ENCODE measurements around the gene VAMP4. TPM values are rescaled to one million over a fixed set of nuclear protein-coding genes. Genes with fewer than 3 reads are reported as not detected.

Gene VAMP4
- total RNA-seq, 1 experiment from 2014 or later = 6.3 TPM

GRCh38 chr1:171743081-171743870 lies 1.4 kb upstream of the VAMP4 start:
- H3K4me3 ChIP-seq (replicated peaks in 1 of 2; ENCODE audit: low read depth in 1 of 2, low read length in 2 of 2) = peak overlapping the region; percentile 87 to 91
- peak overlapping the region; percentile 92 for H3K4me2 ChIP-seq (ENCODE audit: low read length)
- no peaks in the 10 kb centered on the region for H4K20me1 ChIP-seq (ENCODE audit: insufficient read depth)
- no peaks in the 10 kb centered on the region for H3K9me2 ChIP-seq (ENCODE audit: insufficient read depth)
- TF ChIP-seq YY1 (IDR thresholded peaks at IDR 0.05; ENCODE audit: extremely low read depth, insufficient replicate concordance, low read depth, low read length) (no peak), MAX (IDR thresholded peaks at IDR 0.05) (no peak), SIN3A (IDR thresholded peaks at IDR 0.05; ENCODE audit: low read depth) (no peak), EZH2 (IDR thresholded peaks at IDR 0.05) (no peak), POLR2A (IDR thresholded peaks at IDR 0.05; ENCODE audit: borderline replicate concordance, extremely low read depth, insufficient read depth, insufficient read length) (no peak), POLR2AphosphoS5 (IDR thresholded peaks at IDR 0.05; ENCODE audit: low read depth, low read length) (no peak), ELF1 (IDR thresholded peaks at IDR 0.05; ENCODE audit: borderline replicate concordance, low read depth) (no peak), ZFX (IDR thresholded peaks at IDR 0.05) (no peak), EZH2phosphoT487 (IDR thresholded peaks at IDR 0.05; ENCODE audit: borderline replicate concordance) (no peak), FOSL1 (IDR thresholded peaks at IDR 0.05; ENCODE audit: low read depth) (no peak), EGR1 (IDR thresholded peaks at IDR 0.05; ENCODE audit: low read depth) (no peak), CBX3 (IDR thresholded peaks at IDR 0.05; ENCODE audit: low read depth) (no peak), CEBPB (IDR thresholded peaks at IDR 0.05; ENCODE audit: low read depth) (no peak), JUND (IDR thresholded peaks at IDR 0.05) (no peak)
- TF ChIP-seq, protein P1, sequence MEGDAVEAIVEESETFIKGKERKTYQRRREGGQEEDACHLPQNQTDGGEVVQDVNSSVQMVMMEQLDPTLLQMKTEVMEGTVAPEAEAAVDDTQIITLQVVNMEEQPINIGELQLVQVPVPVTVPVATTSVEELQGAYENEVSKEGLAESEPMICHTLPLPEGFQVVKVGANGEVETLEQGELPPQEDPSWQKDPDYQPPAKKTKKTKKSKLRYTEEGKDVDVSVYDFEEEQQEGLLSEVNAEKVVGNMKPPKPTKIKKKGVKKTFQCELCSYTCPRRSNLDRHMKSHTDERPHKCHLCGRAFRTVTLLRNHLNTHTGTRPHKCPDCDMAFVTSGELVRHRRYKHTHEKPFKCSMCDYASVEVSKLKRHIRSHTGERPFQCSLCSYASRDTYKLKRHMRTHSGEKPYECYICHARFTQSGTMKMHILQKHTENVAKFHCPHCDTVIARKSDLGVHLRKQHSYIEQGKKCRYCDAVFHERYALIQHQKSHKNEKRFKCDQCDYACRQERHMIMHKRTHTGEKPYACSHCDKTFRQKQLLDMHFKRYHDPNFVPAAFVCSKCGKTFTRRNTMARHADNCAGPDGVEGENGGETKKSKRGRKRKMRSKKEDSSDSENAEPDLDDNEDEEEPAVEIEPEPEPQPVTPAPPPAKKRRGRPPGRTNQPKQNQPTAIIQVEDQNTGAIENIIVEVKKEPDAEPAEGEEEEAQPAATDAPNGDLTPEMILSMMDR (IDR thresholded peaks at IDR 0.05 in 2 of 3, conservative IDR thresholded peaks at IDR 0.05 in 1 of 3; ENCODE audit: borderline replicate concordance in 1 of 3, insufficient read depth in 1 of 3, low read depth in 2 of 3, low read length in 2 of 3) = no peak
- TF ChIP-seq, protein P2, sequence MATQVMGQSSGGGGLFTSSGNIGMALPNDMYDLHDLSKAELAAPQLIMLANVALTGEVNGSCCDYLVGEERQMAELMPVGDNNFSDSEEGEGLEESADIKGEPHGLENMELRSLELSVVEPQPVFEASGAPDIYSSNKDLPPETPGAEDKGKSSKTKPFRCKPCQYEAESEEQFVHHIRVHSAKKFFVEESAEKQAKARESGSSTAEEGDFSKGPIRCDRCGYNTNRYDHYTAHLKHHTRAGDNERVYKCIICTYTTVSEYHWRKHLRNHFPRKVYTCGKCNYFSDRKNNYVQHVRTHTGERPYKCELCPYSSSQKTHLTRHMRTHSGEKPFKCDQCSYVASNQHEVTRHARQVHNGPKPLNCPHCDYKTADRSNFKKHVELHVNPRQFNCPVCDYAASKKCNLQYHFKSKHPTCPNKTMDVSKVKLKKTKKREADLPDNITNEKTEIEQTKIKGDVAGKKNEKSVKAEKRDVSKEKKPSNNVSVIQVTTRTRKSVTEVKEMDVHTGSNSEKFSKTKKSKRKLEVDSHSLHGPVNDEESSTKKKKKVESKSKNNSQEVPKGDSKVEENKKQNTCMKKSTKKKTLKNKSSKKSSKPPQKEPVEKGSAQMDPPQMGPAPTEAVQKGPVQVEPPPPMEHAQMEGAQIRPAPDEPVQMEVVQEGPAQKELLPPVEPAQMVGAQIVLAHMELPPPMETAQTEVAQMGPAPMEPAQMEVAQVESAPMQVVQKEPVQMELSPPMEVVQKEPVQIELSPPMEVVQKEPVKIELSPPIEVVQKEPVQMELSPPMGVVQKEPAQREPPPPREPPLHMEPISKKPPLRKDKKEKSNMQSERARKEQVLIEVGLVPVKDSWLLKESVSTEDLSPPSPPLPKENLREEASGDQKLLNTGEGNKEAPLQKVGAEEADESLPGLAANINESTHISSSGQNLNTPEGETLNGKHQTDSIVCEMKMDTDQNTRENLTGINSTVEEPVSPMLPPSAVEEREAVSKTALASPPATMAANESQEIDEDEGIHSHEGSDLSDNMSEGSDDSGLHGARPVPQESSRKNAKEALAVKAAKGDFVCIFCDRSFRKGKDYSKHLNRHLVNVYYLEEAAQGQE (IDR thresholded peaks at IDR 0.05; ENCODE audit: low read depth) = no peak
- intact Hi-C loops (cut with micrococcal nuclease) = loop anchor here (5.0 kb wide), 1 partner anchor 39 kb away; the partner anchor contains the start of gene METTL13
- POLR2A ChIA-PET = interaction anchor here (0.8 kb wide), 1 partner anchor 12 kb away, joined by 3 read pairs; no protein-coding TSS in a partner anchor
- peak overlapping the region; percentile 74 for H3K9ac ChIP-seq (ENCODE audit: low read length)
- DNase-seq (ENCODE audit: low read depth, low spot score) (no peak), ATAC-seq (no peak)
- H3K4me1 ChIP-seq (ENCODE audit: control insufficient read depth in 1 of 2, insufficient read depth in 2 of 2, low read length in 2 of 2) = peaks cover 4 to 27% of the 10 kb centered on the region in 2 experiments; a peak in 3 of 4 replicates
- BruUV-seq (replicated peaks) = no TSS peak
- H3K9me3 ChIP-seq (ENCODE audit: control insufficient read depth in 1 of 2, insufficient read depth in 1 of 2, low read depth in 1 of 2, low read length in 2 of 2) = no peaks in the 10 kb centered on the region
- RAD21 ChIA-PET (ENCODE audit: low non-redundant PET in 1 of 2, low total read pairs in 2 of 2, uncharacterized antibody in 2 of 2, unreplicated experiment in 2 of 2) = no interaction called here
- CTCF ChIA-PET = interaction anchor here (0.8 to 1.1 kb wide), 2 partner anchors 27 to 240 kb away, joined by 3 read pairs; no protein-coding TSS in a partner anchor
- H2AFZ ChIP-seq (ENCODE audit: low read depth, low read length, poor library complexity, severe bottlenecking) = peak overlapping the region; percentile 79
- H3K27me3 ChIP-seq (ENCODE audit: insufficient read depth, low read length) = no peaks in the 10 kb centered on the region
- no peaks in the 10 kb centered on the region for H3K36me3 ChIP-seq (ENCODE audit: control insufficient read depth in 1 of 2, insufficient read depth in 2 of 2, low read length in 2 of 2)
- peak overlapping the region; percentile 82; the same call in 1 of the 2 replicates for H3K27ac ChIP-seq (ENCODE audit: low read depth, low read length)
- H3K79me2 ChIP-seq (ENCODE audit: insufficient read depth, low read length) = no peaks in the 10 kb centered on the region

Data from HCT116 (cell line).